Activated naive CD8-positive, alpha-beta T cell treated with anti-CD3 and anti-CD28 coated beads, Interleukin-2, amount 10 ng/mL, durations not matched to agents 7 days and 5 days (primary cell): ENCODE results near the gene RBFOX1. TPM values are rescaled to one million over a fixed set of nuclear protein-coding genes. Genes with fewer than 3 reads are reported as not detected.

Experiments used
- ATAC-seq: fragments of 150-1000 bp; cut with Tn5 transposase; one replicate; pipeline ENCODE4 v1.10.0; 2021; ENCODE audit warnings: low read depth, moderate library complexity
- POLR2A ChIA-PET: fragments of 350-600 bp; sonication (Branson Sonifier 250); formaldehyde crosslinking; loops from one replicate; lab custom pipeline; 2021; ENCODE audit warnings: antibody characterized with exemption; lab: Charles Lee
- DNase-seq: peaks from one replicate; pipeline ENCODE4 v3.0.0; 2021
- H3K27ac Mint-ChIP-seq: one replicate; pipeline ENCODE4 v1.8.0; 2022; ENCODE audit warnings: mild to moderate bottlenecking, mixed read lengths
- H3K27me3 Mint-ChIP-seq: one replicate; pipeline ENCODE4 v1.8.0; 2022; ENCODE audit warnings: mild to moderate bottlenecking, moderate library complexity, mixed read lengths
- H3K36me3 Mint-ChIP-seq: one replicate; pipeline ENCODE4 v1.8.0; 2021; ENCODE audit warnings: mild to moderate bottlenecking, mixed read lengths
- H3K4me1 Mint-ChIP-seq: one replicate; pipeline ENCODE4 v1.8.0; 2021; ENCODE audit warnings: mixed read lengths
- H3K4me3 Mint-ChIP-seq: one replicate; pipeline ENCODE4 v1.8.0; 2022; ENCODE audit warnings: mild to moderate bottlenecking, moderate library complexity, mixed read lengths
- H3K9me3 Mint-ChIP-seq: one replicate; pipeline ENCODE4 v1.8.0; 2021; ENCODE audit warnings: mixed read lengths
- total RNA-seq, 2 experiments: library from RNA; stranded (reverse); gene quantifications; one replicate each; pipeline ENCODE4 v1.2.3, GENCODE V29; 2021

Gene RBFOX1
- total RNA-seq, 2 experiments from 2014 or later, result not detected

DNA sequence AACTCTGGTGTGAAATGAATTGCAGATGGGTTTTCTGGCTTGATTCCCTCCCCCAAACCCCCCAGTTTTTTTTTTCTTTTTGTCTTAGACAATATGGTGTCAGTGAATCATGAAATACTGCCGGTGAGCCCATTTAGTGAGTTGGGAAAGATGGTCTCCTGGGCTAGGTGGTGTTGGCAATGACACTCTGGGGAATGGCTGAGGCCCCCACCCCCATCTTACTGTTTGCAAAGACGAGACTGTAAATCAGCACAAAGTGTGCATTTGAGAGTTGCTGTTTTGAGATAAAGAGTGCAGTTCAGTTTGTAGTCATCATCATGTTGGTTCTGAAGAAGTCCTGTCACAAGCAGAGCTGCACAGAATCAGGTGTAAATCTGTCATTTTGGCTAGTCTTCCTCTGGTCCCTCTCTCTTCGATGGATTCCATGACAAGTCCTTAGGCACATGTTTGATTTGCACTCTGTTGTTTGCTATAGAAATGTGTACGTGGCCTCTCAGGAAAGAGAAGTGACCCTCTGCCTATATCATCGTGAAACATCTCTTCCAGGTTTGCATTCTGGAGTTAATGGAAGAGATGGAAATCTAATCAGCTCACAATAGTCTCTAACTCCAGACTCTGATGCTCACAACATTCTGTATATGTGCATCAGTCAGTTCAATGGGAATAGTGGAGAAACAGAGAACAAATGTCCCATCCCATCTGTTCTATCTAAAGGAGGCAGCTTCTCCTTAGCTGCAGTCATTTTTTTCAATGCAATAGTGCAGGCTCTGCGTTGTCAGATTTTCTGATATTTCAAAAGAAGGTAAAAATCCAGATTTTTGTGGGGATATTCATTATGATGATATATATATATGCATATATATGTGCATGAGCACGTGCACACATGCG is 34.6 kb downstream of the RBFOX1 start:
- Mint-ChIP-seq H3K27ac (no peak overlapping the region), H3K4me1 (no peaks in the 10 kb centered on the region), H3K36me3 (no peaks in the 10 kb centered on the region), H3K9me3 (peaks cover 8% of the 10 kb centered on the region), H3K4me3 (no peak overlapping the region), H3K27me3 (no peaks in the 10 kb centered on the region)
- ATAC-seq (no peak), DNase-seq (no peak)
- POLR2A ChIA-PET, result no interaction called here

DNA sequence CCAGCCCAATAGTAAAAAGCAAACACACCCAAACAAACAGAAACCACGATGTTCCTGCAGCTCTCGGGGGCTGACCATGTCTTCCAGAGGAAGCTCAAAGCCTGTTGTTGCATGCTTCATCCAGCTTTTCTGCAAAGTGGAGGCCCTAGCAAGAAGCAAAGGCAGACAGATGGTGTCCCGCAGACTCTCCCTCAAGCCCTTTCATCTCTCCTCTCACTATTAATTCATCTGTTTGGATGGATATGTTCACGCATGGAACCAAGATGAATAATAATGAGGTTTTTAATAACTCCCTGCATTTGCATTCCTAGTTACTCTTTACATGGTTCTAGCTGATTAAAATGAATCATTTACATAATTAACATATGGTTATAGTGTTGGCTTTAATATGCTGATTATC is 36.6 kb downstream of the RBFOX1 start:
- H3K27me3 Mint-ChIP-seq, result no peaks in the 10 kb centered on the region
- DNase-seq, result no peak
- ATAC-seq, result no peak
- H3K9me3 Mint-ChIP-seq, result peaks cover 10% of the 10 kb centered on the region
- H3K36me3 Mint-ChIP-seq, result no peaks in the 10 kb centered on the region
- no peak overlapping the region for H3K4me3 Mint-ChIP-seq
- H3K4me1 Mint-ChIP-seq, result no peaks in the 10 kb centered on the region
- POLR2A ChIA-PET, result no interaction called here
- no peak overlapping the region for H3K27ac Mint-ChIP-seq

DNA sequence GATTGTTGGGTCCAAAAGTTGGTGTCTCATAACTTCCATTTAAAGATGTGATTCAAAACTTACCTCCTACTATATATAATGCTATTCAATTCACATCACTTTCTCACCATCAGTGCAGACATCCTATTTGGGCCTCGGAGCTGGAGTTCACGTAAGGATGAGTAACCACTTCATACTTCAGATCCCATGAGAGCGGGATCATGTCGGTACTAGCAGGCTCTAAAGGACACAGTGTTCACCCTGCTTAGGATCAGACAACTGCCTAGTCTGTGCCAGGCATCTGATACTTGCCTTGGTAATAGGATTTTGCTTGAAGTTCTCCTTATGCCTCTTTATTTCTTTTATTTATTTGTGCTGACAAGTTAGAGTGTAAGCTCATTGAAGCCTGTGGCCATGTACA is 39.5 kb downstream of the RBFOX1 start:
- DNase-seq (no peak), ATAC-seq (no peak)
- Mint-ChIP-seq H3K4me3 (no peak overlapping the region), H3K9me3 (peaks cover 6% of the 10 kb centered on the region), H3K36me3 (no peaks in the 10 kb centered on the region), H3K27me3 (no peaks in the 10 kb centered on the region), H3K27ac (no peak overlapping the region), H3K4me1 (no peaks in the 10 kb centered on the region)
- POLR2A ChIA-PET, result no interaction called here

DNA sequence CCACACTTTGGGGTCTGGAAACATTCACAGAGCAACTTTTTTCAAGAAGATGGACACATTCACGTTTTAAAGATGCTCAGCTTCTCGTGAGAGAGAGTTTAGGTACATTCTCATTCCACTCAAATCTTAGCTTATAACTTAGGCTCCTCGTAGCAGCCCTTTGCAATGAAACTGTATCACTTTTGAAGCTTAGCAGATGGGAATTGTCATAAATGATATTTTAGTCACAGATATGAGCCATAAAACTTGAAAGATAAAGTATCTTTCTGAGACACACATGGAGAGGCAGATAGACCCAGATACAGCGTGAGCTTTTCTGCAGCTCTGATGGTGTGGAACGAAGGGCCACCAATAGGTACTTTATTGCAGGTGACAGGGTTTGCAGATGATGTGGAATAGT is 41.1 kb downstream of the RBFOX1 start:
- no peak for ATAC-seq
- Mint-ChIP-seq H3K9me3 (peaks cover 7% of the 10 kb centered on the region), H3K27me3 (no peaks in the 10 kb centered on the region), H3K4me1 (no peaks in the 10 kb centered on the region), H3K27ac (no peak overlapping the region), H3K4me3 (no peak overlapping the region), H3K36me3 (no peaks in the 10 kb centered on the region)
- POLR2A ChIA-PET, result no interaction called here
- no peak for DNase-seq

DNA sequence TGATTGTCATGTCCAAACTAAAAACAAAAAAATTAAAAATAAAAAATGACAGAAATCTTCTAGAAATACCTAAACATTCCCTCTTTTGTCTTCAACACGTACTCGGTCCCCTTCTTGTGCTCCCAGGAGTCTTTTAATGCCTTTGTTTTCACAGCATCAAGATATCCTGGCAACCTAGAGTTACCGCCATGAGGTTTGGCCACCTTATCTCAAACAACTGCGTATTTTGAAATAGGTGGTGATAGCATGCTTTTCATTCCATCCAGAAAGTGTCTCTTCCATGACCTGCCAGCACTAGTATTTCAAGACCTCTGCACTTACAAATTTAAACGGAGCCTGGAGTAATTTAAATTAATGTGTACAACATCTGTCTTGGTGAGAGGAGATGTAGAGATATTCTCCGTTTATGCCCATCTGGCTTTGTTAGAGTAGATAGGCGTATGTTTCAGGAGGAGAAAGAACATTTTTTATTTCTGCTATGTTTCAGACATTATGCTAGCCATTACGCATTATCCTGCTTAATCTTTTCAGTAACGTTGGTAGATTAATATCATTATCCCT is 42.0 kb downstream of the RBFOX1 start:
- H3K27ac Mint-ChIP-seq, result no peak overlapping the region
- no peaks in the 10 kb centered on the region for H3K36me3 Mint-ChIP-seq
- peaks cover 7% of the 10 kb centered on the region for H3K9me3 Mint-ChIP-seq
- H3K27me3 Mint-ChIP-seq, result no peaks in the 10 kb centered on the region
- H3K4me3 Mint-ChIP-seq, result no peak overlapping the region
- POLR2A ChIA-PET, result no interaction called here
- no peak for DNase-seq
- ATAC-seq, result no peak
- H3K4me1 Mint-ChIP-seq, result no peaks in the 10 kb centered on the region

DNA sequence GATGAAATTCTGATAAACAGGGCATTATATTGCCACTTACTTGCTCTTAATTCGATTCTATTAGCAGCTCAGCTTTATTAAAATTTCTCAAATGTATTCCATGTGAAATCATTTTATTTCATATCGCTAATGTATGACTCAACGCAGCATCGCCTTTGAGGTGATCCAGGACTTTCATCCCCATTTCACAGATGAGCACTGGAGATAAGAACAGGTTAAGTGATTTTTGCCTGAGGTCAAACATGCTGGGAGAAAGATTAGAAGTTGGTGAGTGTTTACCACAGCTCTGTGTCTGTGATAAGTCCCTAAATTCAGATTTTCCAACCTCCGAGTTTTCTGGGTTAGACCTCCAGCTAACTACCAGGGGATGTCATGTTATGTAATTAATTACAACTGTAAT is 43.6 kb downstream of the RBFOX1 start:
- Mint-ChIP-seq H3K9me3 (peaks cover 7% of the 10 kb centered on the region), H3K36me3 (no peaks in the 10 kb centered on the region), H3K4me1 (no peaks in the 10 kb centered on the region), H3K27me3 (no peaks in the 10 kb centered on the region), H3K27ac (no peak overlapping the region), H3K4me3 (no peak overlapping the region)
- DNase-seq (no peak), ATAC-seq (no peak)
- POLR2A ChIA-PET, result no interaction called here

DNA sequence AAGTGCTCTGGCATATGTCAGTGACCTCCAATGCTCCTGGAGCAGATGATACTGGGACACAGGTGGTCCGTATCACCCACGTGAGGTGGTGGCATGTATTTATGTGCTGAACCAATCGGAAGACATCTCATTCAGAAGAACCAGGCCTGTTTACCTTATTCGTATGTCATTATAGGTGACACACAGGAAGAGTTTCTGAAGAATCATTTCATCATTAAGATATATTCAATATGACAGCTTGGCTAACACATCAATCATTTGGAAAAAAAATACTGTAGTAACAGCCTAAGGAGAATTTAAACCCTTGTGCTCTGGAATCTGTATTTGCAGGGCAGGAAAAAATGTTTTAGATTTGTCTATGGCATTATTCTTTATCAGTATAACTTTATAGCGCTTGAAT is 44.6 kb downstream of the RBFOX1 start:
- H3K27ac Mint-ChIP-seq, result no peak overlapping the region

DNA sequence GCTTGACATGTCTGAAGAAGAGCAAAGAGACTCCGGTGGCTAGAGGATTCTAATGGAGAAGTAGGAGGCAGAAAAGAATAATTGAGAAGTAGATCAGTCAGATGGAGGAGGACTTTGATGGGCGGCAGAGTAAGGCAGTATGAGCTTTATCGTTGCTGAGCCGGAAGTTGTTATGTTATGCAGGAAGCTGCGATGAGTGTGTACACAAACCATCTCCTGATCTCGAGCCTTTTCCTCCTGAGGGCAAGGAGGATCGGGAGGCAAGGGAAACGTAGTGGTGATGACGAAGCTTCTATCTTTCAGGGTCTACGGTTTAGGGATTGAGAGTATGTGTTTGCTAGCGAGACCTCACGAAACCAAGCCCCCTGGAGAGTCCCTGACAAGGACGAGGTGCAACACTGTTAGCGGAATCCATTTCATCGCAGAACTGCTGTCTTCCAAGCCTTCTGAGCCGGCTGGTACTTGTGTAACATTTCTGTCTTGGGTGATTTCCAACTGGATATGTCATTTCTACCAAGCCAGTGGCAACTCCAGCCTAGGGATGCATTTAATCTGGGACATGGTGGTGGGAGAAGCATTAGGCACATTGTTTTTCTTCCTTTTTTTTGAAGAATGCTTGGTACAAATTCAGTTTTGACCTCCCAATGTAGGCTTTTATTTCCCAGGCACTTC is 45.5 kb downstream of the RBFOX1 start:
- H3K9me3 Mint-ChIP-seq, result peaks cover 4% of the 10 kb centered on the region
- H3K4me3 Mint-ChIP-seq, result no peak overlapping the region
- no peak overlapping the region for H3K27ac Mint-ChIP-seq
- H3K4me1 Mint-ChIP-seq, result no peaks in the 10 kb centered on the region
- H3K36me3 Mint-ChIP-seq, result no peaks in the 10 kb centered on the region
- ATAC-seq (no peak), DNase-seq (no peak)
- POLR2A ChIA-PET, result no interaction called here
- H3K27me3 Mint-ChIP-seq, result no peaks in the 10 kb centered on the region

More for the DNA sequence above, 44.6 kb downstream of the RBFOX1 start:
- POLR2A ChIA-PET, result no interaction called here
- H3K4me3 Mint-ChIP-seq, result no peak overlapping the region
- DNase-seq (no peak), ATAC-seq (no peak)
- no peaks in the 10 kb centered on the region for H3K27me3 Mint-ChIP-seq
- H3K9me3 Mint-ChIP-seq, result peaks cover 6% of the 10 kb centered on the region
- H3K36me3 Mint-ChIP-seq, result no peaks in the 10 kb centered on the region
- no peaks in the 10 kb centered on the region for H3K4me1 Mint-ChIP-seq

DNA sequence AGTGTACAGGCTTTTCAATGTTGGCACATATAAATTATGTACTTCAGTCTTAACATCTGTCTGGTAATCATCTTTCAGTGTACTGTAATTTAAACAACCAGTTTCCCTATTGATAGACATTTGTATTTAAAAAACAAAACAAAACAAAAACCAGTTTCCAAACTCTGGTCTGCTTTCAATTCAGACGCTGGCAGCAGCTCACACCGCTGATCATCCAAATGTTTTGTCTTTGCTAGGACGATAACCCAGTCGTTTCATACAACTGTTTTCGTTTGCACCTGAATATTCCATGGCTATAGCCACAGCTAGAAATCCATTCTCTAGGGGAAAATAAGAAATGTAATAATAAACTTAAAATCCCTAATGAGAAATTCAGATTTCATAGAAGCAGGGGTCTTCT is 47.8 kb downstream of the RBFOX1 start:
- ATAC-seq (no peak), DNase-seq (no peak)
- Mint-ChIP-seq H3K4me1 (no peaks in the 10 kb centered on the region), H3K27me3 (no peaks in the 10 kb centered on the region), H3K27ac (no peak overlapping the region), H3K9me3 (peaks cover 6% of the 10 kb centered on the region), H3K4me3 (no peak overlapping the region), H3K36me3 (no peaks in the 10 kb centered on the region)
- POLR2A ChIA-PET, result no interaction called here

DNA sequence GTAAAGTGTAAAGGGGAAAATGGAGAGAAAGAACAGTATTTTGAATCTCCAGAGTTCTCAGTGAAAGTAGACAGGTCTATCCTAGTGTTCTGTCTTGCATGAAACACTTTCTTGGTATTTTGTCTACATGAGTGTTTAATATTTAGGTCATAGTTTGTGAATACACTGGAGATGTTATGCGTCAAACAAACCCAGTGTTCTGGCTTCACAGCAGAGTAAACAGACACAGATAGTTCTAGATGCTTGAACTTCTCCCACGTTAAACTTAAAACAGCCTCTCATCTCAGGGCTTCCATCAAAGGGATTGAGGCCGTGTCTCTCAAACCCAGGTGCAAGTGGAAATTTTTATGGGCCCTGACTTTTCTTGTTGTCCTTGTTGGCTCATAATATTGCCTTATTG is 48.3 kb downstream of the RBFOX1 start:
- H3K27me3 Mint-ChIP-seq, result no peaks in the 10 kb centered on the region
- POLR2A ChIA-PET, result no interaction called here
- no peaks in the 10 kb centered on the region for H3K4me1 Mint-ChIP-seq
- DNase-seq, result no peak
- no peak overlapping the region for H3K27ac Mint-ChIP-seq
- no peak for ATAC-seq
- H3K9me3 Mint-ChIP-seq, result peaks cover 6% of the 10 kb centered on the region
- H3K36me3 Mint-ChIP-seq, result no peaks in the 10 kb centered on the region
- no peak overlapping the region for H3K4me3 Mint-ChIP-seq

DNA sequence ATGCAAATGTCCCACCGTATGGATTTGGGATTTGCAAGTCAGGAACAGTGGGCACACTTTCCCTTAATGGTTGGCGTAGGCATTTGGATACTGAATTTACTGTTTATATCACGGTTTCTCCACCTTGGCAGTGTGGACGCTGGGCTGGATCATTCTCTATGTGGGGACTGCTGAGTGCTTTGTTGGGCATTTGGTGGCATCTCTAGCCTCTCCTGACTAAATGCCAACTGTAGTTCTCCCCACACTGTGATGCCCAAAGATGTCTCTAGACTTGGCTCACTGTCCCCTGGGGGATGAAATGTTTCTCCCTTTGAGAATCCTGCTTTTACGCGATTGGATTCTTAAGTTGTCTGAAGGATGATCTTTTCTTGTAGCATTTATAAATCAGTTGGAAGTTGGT is 49.0 kb downstream of the RBFOX1 start:
- Mint-ChIP-seq H3K4me1 (no peaks in the 10 kb centered on the region), H3K27me3 (no peaks in the 10 kb centered on the region), H3K36me3 (no peaks in the 10 kb centered on the region), H3K27ac (no peak overlapping the region), H3K4me3 (no peak overlapping the region), H3K9me3 (peaks cover 9% of the 10 kb centered on the region)
- POLR2A ChIA-PET, result no interaction called here
- DNase-seq (no peak), ATAC-seq (no peak)

DNA sequence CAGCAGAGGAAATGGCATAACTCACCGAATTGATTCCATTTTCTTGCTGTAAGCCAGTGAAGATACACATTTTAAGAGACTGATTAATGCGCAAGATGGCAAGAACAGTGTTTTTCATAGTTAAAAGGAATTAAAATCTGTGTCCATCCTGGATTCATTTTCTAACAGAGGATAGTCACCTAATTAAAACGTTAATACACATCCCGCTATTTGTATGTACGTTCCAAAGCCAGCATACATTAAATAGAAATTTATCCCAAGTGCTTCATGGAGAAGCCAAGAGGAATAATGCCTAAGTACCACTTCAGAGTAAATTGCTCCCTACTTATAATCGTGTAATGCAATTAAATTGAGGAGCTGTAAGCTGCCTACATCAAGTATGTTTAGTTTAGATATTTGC is 49.9 kb downstream of the RBFOX1 start:
- no peak overlapping the region for H3K27ac Mint-ChIP-seq
- DNase-seq (no peak), ATAC-seq (no peak)
- peaks cover 8% of the 10 kb centered on the region for H3K9me3 Mint-ChIP-seq
- no peaks in the 10 kb centered on the region for H3K4me1 Mint-ChIP-seq
- POLR2A ChIA-PET, result no interaction called here
- H3K27me3 Mint-ChIP-seq, result no peaks in the 10 kb centered on the region
- no peak overlapping the region for H3K4me3 Mint-ChIP-seq
- no peaks in the 10 kb centered on the region for H3K36me3 Mint-ChIP-seq

DNA sequence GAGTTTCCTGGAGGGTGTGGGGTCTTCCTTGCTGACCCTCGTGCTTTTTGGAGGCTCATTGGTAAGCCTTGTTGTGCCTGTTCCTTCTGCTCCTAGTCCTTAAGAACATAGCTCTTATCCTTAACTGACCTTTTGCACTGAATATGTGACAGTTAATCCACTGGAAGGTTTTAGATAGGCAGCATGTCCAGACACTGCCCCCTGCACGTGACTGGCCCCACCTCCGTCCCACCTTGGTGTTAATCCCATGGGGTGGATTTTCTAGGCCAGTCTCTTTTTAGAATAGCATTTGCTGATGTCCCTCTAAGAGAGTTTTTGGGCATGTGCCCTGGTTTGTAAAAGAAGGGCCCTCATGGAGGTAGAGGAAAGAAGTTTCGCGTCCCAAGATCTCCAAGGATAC is 58.3 kb downstream of the RBFOX1 start:
- POLR2A ChIA-PET, result no interaction called here
- Mint-ChIP-seq H3K4me3 (no peak overlapping the region), H3K36me3 (no peaks in the 10 kb centered on the region), H3K4me1 (no peaks in the 10 kb centered on the region), H3K9me3 (peaks cover 20% of the 10 kb centered on the region), H3K27me3 (no peaks in the 10 kb centered on the region), H3K27ac (no peak overlapping the region)
- DNase-seq, result no peak
- no peak for ATAC-seq

DNA sequence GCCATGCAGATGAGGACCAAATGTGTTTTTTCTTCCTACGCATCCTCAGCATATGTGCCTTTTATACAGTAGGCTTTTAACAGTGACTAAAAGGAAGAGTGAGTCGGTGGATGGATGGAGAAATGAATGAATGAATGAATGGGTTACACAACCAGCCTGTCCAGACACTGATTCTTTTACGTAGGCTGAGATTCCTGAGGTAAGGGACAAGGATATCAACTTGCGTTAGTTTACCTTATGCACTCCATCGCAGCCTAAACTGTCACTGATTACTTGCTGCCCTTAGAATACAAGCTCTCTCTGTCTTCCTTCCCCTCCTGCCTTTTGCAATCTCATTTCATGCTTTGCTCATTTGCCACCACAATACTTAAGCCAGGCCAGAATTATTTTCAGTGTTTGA is 59.0 kb downstream of the RBFOX1 start:
- no peaks in the 10 kb centered on the region for H3K4me1 Mint-ChIP-seq
- H3K9me3 Mint-ChIP-seq, result peaks cover 16% of the 10 kb centered on the region
- POLR2A ChIA-PET, result no interaction called here

More for the DNA sequence above, 59.0 kb downstream of the RBFOX1 start:
- Mint-ChIP-seq H3K36me3 (no peaks in the 10 kb centered on the region), H3K4me3 (no peak overlapping the region), H3K27me3 (no peaks in the 10 kb centered on the region), H3K27ac (no peak overlapping the region)
- DNase-seq (no peak), ATAC-seq (no peak)
